ENCODE results near the gene FIBP. TPM values are rescaled to one million over a fixed set of nuclear protein-coding genes. Genes with fewer than 3 reads are reported as not detected.
A peak's percentile ranks its signal among the peaks of the same experiment; 100 is the strongest.

FIBP gene
- polyA plus RNA-seq, 3 donors: 79.1 to 109 (median 101) TPM

- peaks cover 0 to 11% (median 5%) of the 10 kb centered on the region in 3 donors for H3K27me3 Mint-ChIP-seq (ENCODE audit: low read depth in 3 of 3)
- Histone ChIP-seq H3K4me2 (replicated peaks; ENCODE audit: extremely low read depth, low read length, poor library complexity, severe bottlenecking) (no peak overlapping the region), H3K36me3 (replicated peaks in 1 of 2; ENCODE audit: control insufficient read depth in 1 of 2, insufficient read depth in 2 of 2, low read length in 2 of 2) (peaks cover 48 to 58% of the 10 kb centered on the region in 2 donors), H3K9ac (ENCODE audit: insufficient read depth, low read length, poor library complexity, severe bottlenecking) (no peak overlapping the region), H3K79me2 (ENCODE audit: insufficient read depth, low read length) (peaks cover 30% of the 10 kb centered on the region), H3K9me3 (replicated peaks in 1 of 2; ENCODE audit: control insufficient read depth in 1 of 2, insufficient read depth in 1 of 2, low read length in 2 of 2) (no peaks in the 10 kb centered on the region), H4K20me1 (ENCODE audit: insufficient read depth, low read length) (peaks cover 43% of the 10 kb centered on the region), H3K4me3 (replicated peaks in 1 of 3; ENCODE audit: low read depth in 2 of 3, low read length in 3 of 3) (no peak overlapping the region), H3K27me3 (ENCODE audit: control insufficient read depth in 2 of 2, insufficient read depth in 2 of 2, low read length in 2 of 2) (no peaks in the 10 kb centered on the region), H3K4me1 (ENCODE audit: control insufficient read depth in 1 of 2, insufficient read depth in 2 of 2, low read length in 2 of 2) (peaks cover 16 to 28% of the 10 kb centered on the region in 2 donors), H2AFZ (ENCODE audit: insufficient read depth, low read depth, low read length, poor library complexity, severe bottlenecking) (no peak overlapping the region), H3K27ac (ENCODE audit: low read depth in 1 of 2, low read length in 2 of 2) (no peak overlapping the region)
- intact Hi-C loops (cut with micrococcal nuclease): no loop called here
- WGBS (ENCODE audit: insufficient coverage): 96% methylated on average over 18 of the region's 18 CpGs
- peaks cover 29% of the 10 kb centered on the region for H3K4me1 Mint-ChIP-seq
- no peaks in the 10 kb centered on the region for H3K9me3 Mint-ChIP-seq
- no peak overlapping the region for H3K4me3 Mint-ChIP-seq
- TF ChIP-seq, protein P1, sequence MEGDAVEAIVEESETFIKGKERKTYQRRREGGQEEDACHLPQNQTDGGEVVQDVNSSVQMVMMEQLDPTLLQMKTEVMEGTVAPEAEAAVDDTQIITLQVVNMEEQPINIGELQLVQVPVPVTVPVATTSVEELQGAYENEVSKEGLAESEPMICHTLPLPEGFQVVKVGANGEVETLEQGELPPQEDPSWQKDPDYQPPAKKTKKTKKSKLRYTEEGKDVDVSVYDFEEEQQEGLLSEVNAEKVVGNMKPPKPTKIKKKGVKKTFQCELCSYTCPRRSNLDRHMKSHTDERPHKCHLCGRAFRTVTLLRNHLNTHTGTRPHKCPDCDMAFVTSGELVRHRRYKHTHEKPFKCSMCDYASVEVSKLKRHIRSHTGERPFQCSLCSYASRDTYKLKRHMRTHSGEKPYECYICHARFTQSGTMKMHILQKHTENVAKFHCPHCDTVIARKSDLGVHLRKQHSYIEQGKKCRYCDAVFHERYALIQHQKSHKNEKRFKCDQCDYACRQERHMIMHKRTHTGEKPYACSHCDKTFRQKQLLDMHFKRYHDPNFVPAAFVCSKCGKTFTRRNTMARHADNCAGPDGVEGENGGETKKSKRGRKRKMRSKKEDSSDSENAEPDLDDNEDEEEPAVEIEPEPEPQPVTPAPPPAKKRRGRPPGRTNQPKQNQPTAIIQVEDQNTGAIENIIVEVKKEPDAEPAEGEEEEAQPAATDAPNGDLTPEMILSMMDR (IDR thresholded peaks at IDR 0.05): no peak
- H3K36me3 Mint-ChIP-seq: peaks cover 40 to 60% of the 10 kb centered on the region in 2 donors
- no peak for DNase-seq
- H3K27ac Mint-ChIP-seq: peak overlapping the region in 2 of 7 donors; percentile 43 to 53
These were observed 23.4 kb downstream of the FIBP start for GRCh38 chr11:65864706-65865471.

GRCh38 chr11:65863889-65864705, 24.2 kb downstream of the FIBP start:
- Histone ChIP-seq H3K9ac (ENCODE audit: insufficient read depth, low read length, poor library complexity, severe bottlenecking) (no peak overlapping the region), H3K9me3 (replicated peaks in 1 of 2; ENCODE audit: control insufficient read depth in 1 of 2, insufficient read depth in 1 of 2, low read length in 2 of 2) (no peaks in the 10 kb centered on the region), H4K20me1 (ENCODE audit: insufficient read depth, low read length) (peaks cover 43% of the 10 kb centered on the region), H3K4me1 (ENCODE audit: control insufficient read depth in 1 of 2, insufficient read depth in 2 of 2, low read length in 2 of 2) (peaks cover 24 to 36% of the 10 kb centered on the region in 2 donors), H3K4me2 (replicated peaks; ENCODE audit: extremely low read depth, low read length, poor library complexity, severe bottlenecking) (no peak overlapping the region), H2AFZ (ENCODE audit: insufficient read depth, low read depth, low read length, poor library complexity, severe bottlenecking) (no peak overlapping the region), H3K27ac (ENCODE audit: low read depth in 1 of 2, low read length in 2 of 2) (no peak overlapping the region), H3K79me2 (ENCODE audit: insufficient read depth, low read length) (peaks cover 30% of the 10 kb centered on the region), H3K4me3 (replicated peaks in 1 of 3; ENCODE audit: low read depth in 2 of 3, low read length in 3 of 3) (no peak overlapping the region), H3K36me3 (replicated peaks in 1 of 2; ENCODE audit: control insufficient read depth in 1 of 2, insufficient read depth in 2 of 2, low read length in 2 of 2) (peaks cover 48 to 58% of the 10 kb centered on the region in 2 donors), H3K27me3 (ENCODE audit: control insufficient read depth in 2 of 2, insufficient read depth in 2 of 2, low read length in 2 of 2) (no peaks in the 10 kb centered on the region)
- Mint-ChIP-seq H3K4me3 (no peak overlapping the region), H3K9me3 (no peaks in the 10 kb centered on the region), H3K27ac (no peak overlapping the region), H3K36me3 (peaks cover 40 to 60% of the 10 kb centered on the region in 2 donors), H3K27me3 (ENCODE audit: low read depth in 3 of 3) (peaks cover 0 to 8% (median 3%) of the 10 kb centered on the region in 3 donors), H3K4me1 (peaks cover 34% of the 10 kb centered on the region)
- WGBS (ENCODE audit: insufficient coverage): 93% methylated on average over 10 of the region's 12 CpGs
- TF ChIP-seq, protein P1 (IDR thresholded peaks at IDR 0.05): no peak
- intact Hi-C loops (cut with micrococcal nuclease): no loop called here
- no peak for DNase-seq

Measured in CD14-positive monocyte (primary cell).